HEK293T (cell line): Measurements from ENCODE around the gene MEOX1.

Source experiments
- CTCF ChIA-PET: fragments of 350-600 bp; formaldehyde crosslinking; extraction: SDS; loops from one replicate; lab custom pipeline; 2021; ENCODE audit warnings: antibody characterized with exemption, inconsistent platforms; lab: Yijun Ruan, JAX
- POLR2A ChIA-PET: fragments of 350-600 bp; formaldehyde crosslinking; extraction: SDS; loops from one replicate; lab custom pipeline; 2020; ENCODE audit warnings: antibody characterized with exemption, inconsistent platforms; lab: Yijun Ruan, JAX
- DNase-seq: peaks from one replicate; pipeline ENCODE4 v3.0.0; 2012; ENCODE audit warnings: mixed read lengths; ENCODE audit errors: extremely low spot score
- ARNT ChIP-seq: fragments of 450-650 bp; IDR thresholded peaks from 2 replicates; pipeline ENCODE4 v1.6.1; 2017; ENCODE audit warnings: mild to moderate bottlenecking
- BHLHE40 ChIP-seq: fragments of 450-650 bp; IDR thresholded peaks from 2 replicates; pipeline ENCODE4 v1.6.1; 2016; ENCODE audit warnings: mild to moderate bottlenecking, moderate library complexity, borderline replicate concordance
- CTBP1 ChIP-seq: fragments of 450-650 bp; IDR thresholded peaks from 2 replicates; pipeline ENCODE4 v1.6.1; 2016; ENCODE audit warnings: borderline replicate concordance
- ELF4 ChIP-seq: fragments of 450-650 bp; IDR thresholded peaks from 2 replicates; pipeline ENCODE4 v1.6.1; 2017; ENCODE audit warnings: antibody characterized with exemption
- FOXA1 ChIP-seq: fragments of 450-650 bp; IDR thresholded peaks from 2 replicates; pipeline ENCODE4 v1.6.1; 2016; ENCODE audit warnings: mild to moderate bottlenecking
- FOXK2 ChIP-seq: fragments of 450-650 bp; IDR thresholded peaks from 2 replicates; pipeline ENCODE4 v1.6.1; 2016; ENCODE audit warnings: mild to moderate bottlenecking
- FOXM1 ChIP-seq: fragments of 450-650 bp; IDR thresholded peaks from 2 replicates; pipeline ENCODE4 v1.6.1; 2017; ENCODE audit warnings: mild to moderate bottlenecking, borderline replicate concordance
- HDGF ChIP-seq: fragments of 450-650 bp; IDR thresholded peaks from 2 replicates; pipeline ENCODE4 v1.6.1; 2017; ENCODE audit warnings: antibody characterized with exemption, borderline replicate concordance
- L3MBTL2 ChIP-seq: fragments of 450-650 bp; conservative IDR thresholded peaks from 2 replicates; pipeline ENCODE4 v1.6.1; 2016; ENCODE audit warnings: mild to moderate bottlenecking
- LEF1 ChIP-seq: fragments of 450-650 bp; IDR thresholded peaks from 2 replicates; pipeline ENCODE4 v1.6.1; 2017; ENCODE audit warnings: mild to moderate bottlenecking, borderline replicate concordance
- NFRKB ChIP-seq: fragments of 450-650 bp; IDR thresholded peaks from 2 replicates; pipeline ENCODE4 v1.6.1; 2016; ENCODE audit warnings: mild to moderate bottlenecking, moderate library complexity
- SP1 ChIP-seq: fragments of 450-650 bp; IDR thresholded peaks from 2 replicates; pipeline ENCODE4 v1.6.1; 2017
- SUZ12 ChIP-seq: fragments of 450-650 bp; IDR thresholded peaks from 2 replicates; pipeline ENCODE4 v1.6.1; 2016; ENCODE audit warnings: mild to moderate bottlenecking
- TARDBP ChIP-seq: fragments of 450-650 bp; IDR thresholded peaks from 2 replicates; pipeline ENCODE4 v1.6.1; 2016
- ZNF384 ChIP-seq: fragments of 450-650 bp; IDR thresholded peaks from 2 replicates; pipeline ENCODE4 v1.6.1; 2016
- TF ChIP-seq, protein P1 (sequence below): fragments of 450-650 bp; IDR thresholded peaks from 2 replicates; pipeline ENCODE4 v1.6.1; 2016

Gene MEOX1

GRCh38 chr17:43674394-43674793 lies 12.7 kb upstream of the MEOX1 start:
- CTCF ChIA-PET, result interaction anchor here (0.8 to 1.8 kb wide), 16 partner anchors 11 to 280 kb away, joined by 3 to 6 read pairs (median 3); partner anchors contain the start of gene DHX8
- TF ChIP-seq HDGF, result no peak
- TF ChIP-seq LEF1, result no peak
- TF ChIP-seq NFRKB, result no peak
- TF ChIP-seq SUZ12, result no peak
- no peak for TF ChIP-seq ARNT
- TF ChIP-seq CTBP1, result no peak
- TF ChIP-seq SP1, result no peak
- TF ChIP-seq ELF4, result no peak
- TF ChIP-seq ZNF384, result no peak

GRCh38 chr17:43673516-43674323 lies 12.0 kb upstream of the MEOX1 start:
- TF ChIP-seq LEF1 (no peak), SP1 (no peak), FOXA1 (no peak), TARDBP (no peak), HDGF (no peak), FOXK2 (no peak), SUZ12 (no peak), NFRKB (no peak; the same call in none of the 2 replicates), FOXM1 (no peak), CTBP1 (no peak), ARNT (no peak), L3MBTL2 (no peak), ZNF384 (no peak), ELF4 (no peak), BHLHE40 (no peak)
- TF ChIP-seq, protein P1, sequence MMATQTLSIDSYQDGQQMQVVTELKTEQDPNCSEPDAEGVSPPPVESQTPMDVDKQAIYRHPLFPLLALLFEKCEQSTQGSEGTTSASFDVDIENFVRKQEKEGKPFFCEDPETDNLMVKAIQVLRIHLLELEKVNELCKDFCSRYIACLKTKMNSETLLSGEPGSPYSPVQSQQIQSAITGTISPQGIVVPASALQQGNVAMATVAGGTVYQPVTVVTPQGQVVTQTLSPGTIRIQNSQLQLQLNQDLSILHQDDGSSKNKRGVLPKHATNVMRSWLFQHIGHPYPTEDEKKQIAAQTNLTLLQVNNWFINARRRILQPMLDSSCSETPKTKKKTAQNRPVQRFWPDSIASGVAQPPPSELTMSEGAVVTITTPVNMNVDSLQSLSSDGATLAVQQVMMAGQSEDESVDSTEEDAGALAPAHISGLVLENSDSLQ, result no peak
- POLR2A ChIA-PET, result interaction anchor here (0.7 to 2.4 kb wide), 2 partner anchors 94 to 97 kb away, joined by 3 to 19 read pairs; no protein-coding TSS in a partner anchor
- CTCF ChIA-PET, result interaction anchor here (0.6 to 1.8 kb wide), 20 partner anchors 11 to 279 kb away, joined by 3 to 6 read pairs (median 3); partner anchors contain the start of gene DHX8
- DNase-seq, result peak; percentile 67

More at GRCh38 chr17:43674394-43674793, 12.7 kb upstream of the MEOX1 start:
- DNase-seq, result no peak
- POLR2A ChIA-PET, result interaction anchor here (0.7 to 2.4 kb wide), 2 partner anchors 94 to 98 kb away, joined by 3 to 19 read pairs; no protein-coding TSS in a partner anchor

DNA sequence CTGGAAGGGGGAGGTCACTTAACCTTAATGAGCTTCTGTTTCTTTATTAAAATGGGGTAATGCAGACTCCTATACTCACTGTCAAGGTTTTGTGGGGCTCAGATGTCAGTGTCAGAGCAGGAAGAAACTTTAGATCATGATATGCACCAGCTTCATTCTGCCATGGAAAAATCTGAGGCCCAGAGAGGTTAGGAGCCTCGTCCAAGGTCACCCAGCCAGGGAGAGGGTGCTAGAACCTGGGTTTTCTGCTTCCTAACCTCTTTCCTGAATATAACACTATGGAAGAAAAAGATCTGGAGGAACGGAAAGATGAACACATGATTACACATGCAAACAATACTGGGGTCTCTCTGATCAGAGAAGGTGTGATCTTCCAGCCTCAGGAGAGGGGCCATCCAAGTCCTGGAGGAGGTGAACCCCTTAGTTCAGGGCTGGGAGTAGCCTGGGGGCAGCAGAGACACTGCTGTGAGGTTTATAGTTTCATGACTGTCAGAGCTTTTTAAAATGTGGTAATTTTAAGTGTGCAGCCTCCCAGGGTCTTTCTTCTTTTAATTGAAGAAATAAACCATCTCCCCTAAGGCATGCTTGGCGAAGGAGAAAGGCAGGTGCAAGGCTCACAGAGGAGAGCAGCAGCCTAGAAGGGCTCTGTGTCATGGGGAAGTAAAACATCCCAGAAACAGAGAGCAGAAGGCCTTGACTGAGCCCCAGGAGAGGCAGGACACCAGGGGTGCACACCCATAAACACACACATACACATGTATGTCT lies 10.2 kb upstream of the MEOX1 start:
- ChIA-PET POLR2A (interaction anchor here (1.0 to 2.4 kb wide), 2 partner anchors 74 to 96 kb away, joined by 3 to 19 read pairs; no protein-coding TSS in a partner anchor), CTCF (interaction anchor here (1.2 kb wide), 1 partner anchor 36 kb away, joined by 5 read pairs; no protein-coding TSS in a partner anchor)
- TF ChIP-seq FOXM1 (no peak), LEF1 (no peak)
- DNase-seq, result no peak

DNA sequence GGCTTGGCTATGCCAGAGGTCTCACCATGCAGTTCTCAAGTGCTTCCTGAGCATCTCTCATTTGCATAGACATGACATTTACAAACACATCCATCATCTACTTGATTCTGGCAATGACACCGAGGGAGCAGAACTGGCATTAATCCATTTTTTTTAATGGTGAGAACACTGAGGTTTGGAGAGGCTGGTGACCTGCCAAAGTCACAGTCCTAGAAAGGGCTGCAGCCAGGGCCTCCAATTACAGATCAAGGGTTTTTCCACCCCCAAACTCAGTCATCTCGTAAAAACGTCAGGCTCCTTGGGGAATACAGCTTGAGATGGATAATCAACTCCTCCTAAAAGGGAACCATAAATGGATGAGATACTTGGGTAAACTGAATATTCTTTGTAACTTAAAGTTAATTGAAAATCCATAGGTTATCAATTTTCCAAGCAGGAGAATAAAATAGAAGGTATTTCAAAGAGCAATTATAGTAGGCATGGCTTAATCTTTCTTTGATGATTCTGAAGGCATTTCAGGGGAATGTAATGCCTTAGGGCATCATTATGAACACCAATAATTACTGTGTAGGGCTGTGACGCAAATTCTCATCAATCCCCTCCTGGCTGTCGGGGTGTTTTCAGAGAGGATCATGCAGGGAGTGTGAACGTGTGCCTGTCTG lies 9.4 kb upstream of the MEOX1 start:
- CTCF ChIA-PET, result no interaction called here
- DNase-seq, result no peak

GRCh38 chr17:43670645-43671030 lies 8.9 kb upstream of the MEOX1 start:
- DNase-seq, result no peak
- ChIA-PET CTCF (no interaction called here), POLR2A (interaction anchor here (1.0 to 1.3 kb wide), 2 partner anchors 73 to 303 kb away, joined by 3 to 5 read pairs; no protein-coding TSS in a partner anchor)
- TF ChIP-seq FOXM1, result no peak
- TF ChIP-seq NFRKB, result no peak
- TF ChIP-seq L3MBTL2, result no peak
- TF ChIP-seq BHLHE40, result no peak
- TF ChIP-seq ARNT, result no peak
- no peak for TF ChIP-seq CTBP1
- TF ChIP-seq LEF1, result no peak
- no peak for TF ChIP-seq SP1
- TF ChIP-seq FOXK2, result no peak
- no peak for TF ChIP-seq SUZ12
- TF ChIP-seq FOXA1, result no peak
- no peak for TF ChIP-seq ZNF384
- no peak for TF ChIP-seq HDGF
- TF ChIP-seq, protein P1, result no peak
- TF ChIP-seq TARDBP, result no peak
- TF ChIP-seq ELF4, result no peak

More for the DNA sequence above, 9.4 kb upstream of the MEOX1 start:
- TF ChIP-seq, protein P1, result peak; percentile 95
- TF ChIP-seq CTBP1, result peak; percentile 25
- no peak for TF ChIP-seq FOXM1
- POLR2A ChIA-PET, result interaction anchor here (1.0 to 1.3 kb wide), 2 partner anchors 73 to 303 kb away, joined by 3 to 5 read pairs; no protein-coding TSS in a partner anchor
